HCT116 (cell line): Measurements from ENCODE around the gene MRAP2. TPM values are rescaled to one million over a fixed set of nuclear protein-coding genes. Genes with fewer than 3 reads are reported as not detected.

ENCODE experiments used
- ATAC-seq: fragments of 200-7000 bp; cut with Tn5 transposase; 2 replicates; pipeline ENCODE4 v1.9.1; 2020; ENCODE audit warnings: mild to moderate bottlenecking, moderate library complexity
- BruUV-seq: library from RNA; stranded (reverse); fragments of 400-500 nt; replicated peaks from 2 replicates; lab custom pipeline; 2021; lab: Mats Ljungman, UMichigan
- CTCF ChIA-PET: fragments of 300-600 bp; sonication (Branson Sonifier 250); formaldehyde crosslinking; loops from one replicate; lab custom pipeline; 2021; ENCODE audit warnings: antibody characterized with exemption; lab: Charles Lee
- POLR2A ChIA-PET: fragments of 300-600, 350-600 bp; sonication (Branson Sonifier 250); formaldehyde crosslinking; loops from one replicate; lab custom pipeline; 2021; ENCODE audit warnings: antibody characterized with exemption; lab: Charles Lee
- RAD21 ChIA-PET, 2 experiments: fragments of 300-600 bp; sonication (Branson Sonifier 250); formaldehyde crosslinking; loops; one replicate each; lab custom pipeline; 2023; ENCODE audit warnings: low total read pairs in 2 of 2; ENCODE audit not compliant: uncharacterized antibody in 2 of 2, unreplicated experiment in 2 of 2, low non-redundant PET in 1 of 2; lab: Charles Lee
- DNase-seq: peaks from one replicate; pipeline ENCODE4 v3.0.0-alpha.2; 2010; ENCODE audit warnings: low read depth, low spot score
- H2AFZ ChIP-seq: fragments of 200-600 bp; shearing (Covaris generic), sonication (generic); 2 replicates; pipeline ENCODE4 v1.6.1; 2017; ENCODE audit warnings: low read depth, mixed run types, mixed read lengths, antibody characterized with exemption, low read length; ENCODE audit not compliant: poor library complexity, severe bottlenecking
- H3K27ac ChIP-seq: 2 replicates; pipeline ENCODE4 v1.5.1; 2012; ENCODE audit warnings: low read depth, low read length
- H3K27me3 ChIP-seq: fragments of 200-600 bp; sonication (generic); 2 replicates; pipeline ENCODE4 v1.6.1; 2016; ENCODE audit warnings: mixed run types, low read length, mixed read lengths; ENCODE audit not compliant: insufficient read depth
- H3K36me3 ChIP-seq, 2 experiments: fragments of 200-500 bp in 1 of 2; fragments of 200-600 bp in 1 of 2; sonication (Bioruptor generic) in 1 of 2; sonication (generic) in 1 of 2; 2 replicates each; pipeline versions ENCODE4 v1.5.1 to v1.6.1; 2014 to 2016; ENCODE audit warnings: low read length in 2 of 2, inconsistent platforms in 1 of 2, mixed read lengths in 1 of 2, mixed run types in 1 of 2; ENCODE audit not compliant: insufficient read depth in 2 of 2, control insufficient read depth in 1 of 2
- H3K4me1 ChIP-seq, 2 experiments: fragments of 200-600 bp in 1 of 2; sonication (generic) in 1 of 2; 2 replicates each; pipeline versions ENCODE4 v1.5.1 to v1.6.1; 2012 to 2017; ENCODE audit warnings: low read length in 2 of 2, inconsistent platforms in 1 of 2, mild to moderate bottlenecking in 1 of 2, mixed read lengths in 1 of 2, mixed run types in 1 of 2, moderate library complexity in 1 of 2; ENCODE audit not compliant: insufficient read depth in 2 of 2, control insufficient read depth in 1 of 2
- H3K4me2 ChIP-seq: fragments of 200-600 bp; sonication (generic); 2 replicates; pipeline ENCODE4 v1.6.1; 2017; ENCODE audit warnings: mixed run types, low read length, mixed read lengths
- H3K4me3 ChIP-seq, 2 experiments: fragments of 200-600 bp in 1 of 2; sonication (generic) in 1 of 2; replicated peaks in 1 of 2; 2 replicates each; pipeline ENCODE4 v1.5.1; 2011 to 2016; ENCODE audit warnings: low read length in 2 of 2, control low read depth in 1 of 2, low read depth in 1 of 2, mild to moderate bottlenecking in 1 of 2, mixed read lengths in 1 of 2, mixed run types in 1 of 2
- H3K79me2 ChIP-seq: fragments of 200-600 bp; sonication (generic); 2 replicates; pipeline ENCODE4 v1.6.1; 2017; ENCODE audit warnings: mild to moderate bottlenecking, mixed run types, low read length, moderate library complexity, mixed read lengths; ENCODE audit not compliant: insufficient read depth
- H3K9ac ChIP-seq: fragments of 200-600 bp; sonication (generic); 2 replicates; pipeline ENCODE4 v1.6.1; 2016; ENCODE audit warnings: low read length, mixed read lengths
- H3K9me2 ChIP-seq: fragments of 200-600 bp; sonication (generic), shearing (Covaris generic); 2 replicates; pipeline ENCODE4 v1.6.1; 2017; ENCODE audit warnings: mixed run types, mild to moderate bottlenecking, moderate library complexity; ENCODE audit not compliant: insufficient read depth
- H3K9me3 ChIP-seq, 2 experiments: fragments of 200-500 bp in 1 of 2; fragments of 200-600 bp in 1 of 2; sonication (Bioruptor generic) in 1 of 2; sonication (generic) in 1 of 2; 2 replicates each; pipeline ENCODE4 v1.6.1; 2014 to 2017; ENCODE audit warnings: low read length in 2 of 2, mixed read lengths in 2 of 2, inconsistent platforms in 1 of 2, low read depth in 1 of 2, mild to moderate bottlenecking in 1 of 2, mixed run types in 1 of 2, moderate library complexity in 1 of 2; ENCODE audit not compliant: control insufficient read depth in 1 of 2, insufficient read depth in 1 of 2
- H4K20me1 ChIP-seq: fragments of 200-600 bp; sonication (generic), shearing (Covaris generic); 2 replicates; pipeline ENCODE4 v1.6.1; 2017; ENCODE audit warnings: mixed run types, mild to moderate bottlenecking, moderate library complexity; ENCODE audit not compliant: insufficient read depth
- ATF3 ChIP-seq: IDR thresholded peaks from 2 replicates; pipeline ENCODE4 v1.6.1; 2012
- CBX3 ChIP-seq: IDR thresholded peaks from 2 replicates; pipeline ENCODE4 v1.6.1; 2012; ENCODE audit warnings: low read depth
- CEBPB ChIP-seq: IDR thresholded peaks from 2 replicates; pipeline ENCODE4 v1.6.1; 2012; ENCODE audit warnings: low read depth
- CTCF ChIP-seq, 3 experiments: fragments of 200-600 bp in 1 of 3; sonication (generic) in 1 of 3; IDR thresholded peaks in 2 of 3; conservative IDR thresholded peaks in 1 of 3; 2 replicates each; pipeline ENCODE4 v1.5.1; 2012 to 2017; ENCODE audit warnings: low read depth in 2 of 3, low read length in 2 of 3, antibody characterized with exemption in 1 of 3, borderline replicate concordance in 1 of 3, control low read depth in 1 of 3, mild to moderate bottlenecking in 1 of 3, mixed read lengths in 1 of 3, mixed run types in 1 of 3, moderate library complexity in 1 of 3; ENCODE audit not compliant: insufficient read depth in 1 of 3
- EGR1 ChIP-seq: IDR thresholded peaks from 2 replicates; pipeline ENCODE4 v1.6.1; 2012; ENCODE audit warnings: low read depth
- ELF1 ChIP-seq: IDR thresholded peaks from 2 replicates; pipeline ENCODE4 v1.6.1; 2012; ENCODE audit warnings: low read depth, borderline replicate concordance
- EZH2 ChIP-seq: fragments of 200-600 bp; sonication (generic); IDR thresholded peaks from 2 replicates; pipeline ENCODE4 v1.6.1; 2017; ENCODE audit warnings: antibody characterized with exemption, mixed run types
- EZH2phosphoT487 ChIP-seq: fragments of 200-600 bp; IDR thresholded peaks from 2 replicates; pipeline ENCODE4 v1.6.1; 2018; ENCODE audit warnings: antibody characterized with exemption, borderline replicate concordance
- FOSL1 ChIP-seq: IDR thresholded peaks from 2 replicates; pipeline ENCODE4 v1.6.1; 2012; ENCODE audit warnings: low read depth
- JUND ChIP-seq: IDR thresholded peaks from 2 replicates; pipeline ENCODE4 v1.6.1; 2012
- MAX ChIP-seq: IDR thresholded peaks from 2 replicates; pipeline ENCODE4 v1.6.1; 2012
- POLR2A ChIP-seq: IDR thresholded peaks from 2 replicates; pipeline ENCODE4 v1.7.0; 2011; ENCODE audit warnings: borderline replicate concordance; ENCODE audit not compliant: insufficient read depth, insufficient read length; ENCODE audit errors: extremely low read depth
- POLR2AphosphoS5 ChIP-seq: IDR thresholded peaks from 2 replicates; pipeline ENCODE4 v1.6.1; 2011; ENCODE audit warnings: mild to moderate bottlenecking, low read depth, low read length, moderate library complexity
- REST ChIP-seq: IDR thresholded peaks from 2 replicates; pipeline ENCODE4 v1.6.1; 2012; ENCODE audit warnings: low read depth
- SP1 ChIP-seq: IDR thresholded peaks from 2 replicates; pipeline ENCODE4 v1.6.1; 2012; ENCODE audit warnings: low read depth
- TCF7L2 ChIP-seq: IDR thresholded peaks from 2 replicates; pipeline ENCODE4 v1.7.0; 2011; ENCODE audit warnings: borderline replicate concordance, inconsistent platforms; ENCODE audit not compliant: insufficient read depth, insufficient read length; ENCODE audit errors: extremely low read depth
- YY1 ChIP-seq: IDR thresholded peaks from 2 replicates; pipeline ENCODE4 v1.6.1; 2011; ENCODE audit warnings: low read length, low read depth, moderate library complexity, mild to moderate bottlenecking; ENCODE audit not compliant: insufficient replicate concordance; ENCODE audit errors: extremely low read depth
- ZBTB33 ChIP-seq: IDR thresholded peaks from 2 replicates; pipeline ENCODE4 v1.6.1; 2011; ENCODE audit warnings: mild to moderate bottlenecking, low read length, moderate library complexity; ENCODE audit not compliant: insufficient replicate concordance; ENCODE audit errors: extremely low read depth
- ZNF274 ChIP-seq: fragments of 200-500 bp; sonication (Bioruptor generic); IDR thresholded peaks from 2 replicates; pipeline ENCODE4 v1.6.1; 2014; ENCODE audit warnings: mild to moderate bottlenecking, low read depth, low read length, inconsistent platforms
- intact Hi-C: fragments of 100-400 bp; cut with micrococcal nuclease; formaldehyde crosslinking; loops from 2 replicates; pipeline ENCODE4 v1.10.0; 2022
- total RNA-seq: library from RNA; stranded (reverse); gene quantifications from one replicate; pipeline ENCODE4 v1.2.1, GENCODE V29; 2021; ENCODE audit not compliant: unreplicated experiment

MRAP2 gene
- total RNA-seq, 1 experiment from 2014 or later, result 1.4 TPM

GRCh38 chr6:84013931-84014330 lies 19.6 kb upstream of the MRAP2 start:
- Histone ChIP-seq H3K9ac (no peak overlapping the region), H3K27me3 (no peaks in the 10 kb centered on the region), H3K36me3 (no peaks in the 10 kb centered on the region), H4K20me1 (no peaks in the 10 kb centered on the region), H3K27ac (no peak overlapping the region), H3K4me3 (no peak overlapping the region), H3K4me1 (peaks cover 0 to 7% of the 10 kb centered on the region in 2 experiments; a peak in 2 of 4 replicates), H3K79me2 (no peaks in the 10 kb centered on the region), H2AFZ (no peak overlapping the region), H3K9me3 (no peaks in the 10 kb centered on the region), H3K9me2 (no peaks in the 10 kb centered on the region), H3K4me2 (no peak overlapping the region)
- ChIA-PET RAD21 (no interaction called here), CTCF (no interaction called here), POLR2A (no interaction called here)
- no peak for ATAC-seq
- intact Hi-C loops, result no loop called here
- TF ChIP-seq ATF3 (no peak), JUND (no peak), CTCF (IDR thresholded peaks at IDR 0.05 in 2 of 3, conservative IDR thresholded peaks at IDR 0.05 in 1 of 3; ENCODE audit: borderline replicate concordance in 1 of 3, insufficient read depth in 1 of 3, low read depth in 2 of 3, low read length in 2 of 3) (no peak), ZNF274 (no peak), POLR2A (no peak), EZH2phosphoT487 (no peak), EZH2 (no peak), MAX (no peak), POLR2AphosphoS5 (no peak), YY1 (no peak), FOSL1 (no peak), ZBTB33 (no peak), ELF1 (no peak), CEBPB (no peak), EGR1 (no peak), SP1 (no peak), REST (no peak), TCF7L2 (no peak), CBX3 (no peak)
- no TSS peak for BruUV-seq
- DNase-seq, result no peak
